GM12865 (cell line): ENCODE measurements around the gene FRS2.

ENCODE experiments used
- DNase-seq: peaks from one replicate; pipeline ENCODE4 v3.0.0; 2010; ENCODE audit warnings: low read depth
- H3K4me3 ChIP-seq: 2 replicates; pipeline ENCODE4 v1.5.1; 2011; ENCODE audit warnings: mild to moderate bottlenecking, low read depth, low read length, control low read depth
- CTCF ChIP-seq: IDR thresholded peaks from 2 replicates; pipeline ENCODE4 v1.5.1; 2011; ENCODE audit warnings: low read length, control low read depth, low read depth, inconsistent platforms; ENCODE audit not compliant: insufficient read depth; ENCODE audit errors: missing control alignments

FRS2 gene

GRCh38 chr12:69431591-69432222 lies 38.5 kb upstream of the FRS2 start:
- no peak for DNase-seq
- TF ChIP-seq CTCF: no peak
- no peak overlapping the region for H3K4me3 ChIP-seq

DNA sequence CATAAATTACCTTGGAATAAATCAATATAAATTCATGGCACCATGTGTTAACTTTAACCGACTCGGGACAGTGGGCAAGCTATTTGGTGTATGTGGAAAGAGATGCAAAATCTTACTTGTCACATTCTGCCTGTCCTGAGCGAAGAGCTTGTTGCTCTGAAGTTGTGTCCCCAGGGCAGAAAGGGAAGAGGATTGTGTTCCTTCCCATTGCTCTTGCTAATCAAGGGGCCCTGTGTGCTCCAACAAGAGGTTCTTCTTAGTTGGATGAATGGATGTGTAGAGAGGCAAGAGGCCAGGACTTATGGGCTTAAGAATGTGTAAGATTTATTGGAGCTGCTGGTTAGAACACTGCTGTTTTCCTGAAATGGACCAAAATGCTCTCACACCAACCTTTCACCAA lies 36.5 kb upstream of the FRS2 start:
- DNase-seq: no peak
- TF ChIP-seq CTCF: no peak
- no peak overlapping the region for H3K4me3 ChIP-seq

- TF ChIP-seq CTCF: no peak
- DNase-seq: no peak
- no peak overlapping the region for H3K4me3 ChIP-seq
Observed at GRCh38 chr12:69435644-69436043, 34.5 kb upstream of the FRS2 start.

- TF ChIP-seq CTCF: no peak
- H3K4me3 ChIP-seq: no peak overlapping the region
- no peak for DNase-seq
Observed at GRCh38 chr12:69437073-69437472, 33.1 kb upstream of the FRS2 start.

DNA sequence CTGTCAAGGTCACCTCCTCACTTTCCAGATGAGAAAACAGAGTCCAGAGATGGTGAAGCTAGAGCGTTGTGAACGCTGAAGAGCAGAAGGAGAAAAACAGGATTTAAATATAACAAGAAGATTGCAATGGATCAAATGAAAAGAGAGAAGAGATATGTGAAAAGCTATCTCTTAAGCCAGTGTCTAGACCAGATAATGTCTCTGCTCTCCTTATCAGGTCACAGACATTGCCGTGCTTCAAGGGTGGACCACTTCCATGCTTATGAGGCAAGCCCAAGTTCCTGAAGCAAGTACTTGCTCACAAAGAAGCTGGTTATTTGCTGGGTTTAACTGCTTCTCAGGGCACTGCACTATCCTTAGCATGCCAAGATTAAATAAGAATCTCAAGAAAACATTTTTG lies 31.6 kb upstream of the FRS2 start:
- H3K4me3 ChIP-seq: no peak overlapping the region
- TF ChIP-seq CTCF: no peak
- no peak for DNase-seq

DNA sequence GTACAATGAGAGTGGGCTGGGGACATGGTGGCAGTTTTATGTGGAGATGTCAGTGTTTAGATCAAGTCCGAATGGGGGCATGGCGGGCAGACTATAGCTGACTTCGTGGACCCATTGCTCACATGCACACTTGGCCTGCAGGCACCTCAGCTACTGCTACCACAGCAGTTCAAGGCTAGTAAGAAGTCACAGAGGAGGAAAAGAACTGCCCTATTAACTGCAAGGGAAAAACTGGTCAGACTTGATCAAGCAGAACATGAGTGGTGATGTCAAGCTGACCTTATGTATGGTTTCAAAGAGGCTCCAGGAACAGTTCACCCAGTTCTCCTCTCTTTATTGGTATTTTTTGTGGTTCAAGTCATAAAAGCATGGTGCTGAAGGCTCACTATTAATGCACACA lies 30.2 kb upstream of the FRS2 start:
- no peak for TF ChIP-seq CTCF
- no peak overlapping the region for H3K4me3 ChIP-seq
- DNase-seq: no peak

DNA sequence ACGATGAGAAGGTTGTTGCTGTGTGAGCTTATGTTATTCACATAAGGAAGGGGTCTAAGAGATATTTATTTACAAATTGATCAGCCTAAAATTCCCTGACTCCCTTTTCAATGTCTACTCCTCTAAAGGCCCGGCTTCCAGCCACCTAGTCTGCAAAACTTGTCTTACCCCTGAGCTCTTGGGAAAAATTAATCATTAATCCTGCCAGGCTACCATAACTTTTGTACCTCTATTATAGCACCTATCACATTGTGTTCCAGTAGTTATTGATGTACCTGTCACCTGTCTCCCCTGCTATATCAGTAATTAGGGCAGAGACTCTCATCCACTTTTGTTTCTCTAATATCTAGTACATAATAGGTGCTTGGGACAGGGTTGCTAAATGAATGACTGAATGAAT lies 29.3 kb upstream of the FRS2 start:
- no peak for DNase-seq
- no peak overlapping the region for H3K4me3 ChIP-seq
- TF ChIP-seq CTCF: no peak
